HG03432 (cell line): Measurements from ENCODE around the gene CPED1.
"Not testable (repeated sequence)": the region's sequence is repeated elsewhere in the genome, so short reads cannot be mapped to it uniquely, and the experiment has no call there.

Experiments used
- ATAC-seq: cut with Tn5 transposase; IDR thresholded peaks from one replicate; pipeline ENCODE4 v1.9.1; 2021; ENCODE audit warnings: mild to moderate bottlenecking, moderate library complexity; ENCODE audit not compliant: unreplicated experiment

Gene CPED1

GRCh38 chr7:120979765-120980499 is 8.6 kb upstream of the CPED1 start:
- no peak for ATAC-seq

GRCh38 chr7:120981117-120981516 is 7.4 kb upstream of the CPED1 start:
- ATAC-seq: no peak

- ATAC-seq: peak; percentile 63
Measured at GRCh38 chr7:120981888-120982615, 6.5 kb upstream of the CPED1 start.

GRCh38 chr7:120983592-120983991 is 4.9 kb upstream of the CPED1 start:
- ATAC-seq: not testable (repeated sequence)

- ATAC-seq: no peak
Measured at GRCh38 chr7:120984406-120984805, 4.1 kb upstream of the CPED1 start.

GRCh38 chr7:120985130-120985758 is 3.3 kb upstream of the CPED1 start:
- ATAC-seq: no peak

GRCh38 chr7:120985839-120986238 is 2.7 kb upstream of the CPED1 start:
- ATAC-seq: no peak

- ATAC-seq: no peak
Measured at GRCh38 chr7:120986650-120987049, 1.9 kb upstream of the CPED1 start.

- ATAC-seq: no peak
Measured at GRCh38 chr7:120987280-120987679, 1.2 kb upstream of the CPED1 start.

GRCh38 chr7:120987683-120988590 is 574 bp upstream of the CPED1 start:
- peak; percentile 88 for ATAC-seq

- no peak for ATAC-seq
Measured at GRCh38 chr7:120989257-120990220, 1.0 kb downstream of the CPED1 start.

- ATAC-seq: no peak
Measured at GRCh38 chr7:120990468-120991118, 2.1 kb downstream of the CPED1 start.

GRCh38 chr7:120991161-120991560 is 2.6 kb downstream of the CPED1 start:
- no peak for ATAC-seq

- ATAC-seq: no peak
Measured at GRCh38 chr7:120991581-120991980, 3.1 kb downstream of the CPED1 start.

GRCh38 chr7:120992272-120992964 is 3.9 kb downstream of the CPED1 start:
- no peak for ATAC-seq

GRCh38 chr7:120992965-120993494 is 4.5 kb downstream of the CPED1 start:
- ATAC-seq: no peak

- no peak for ATAC-seq
Measured at GRCh38 chr7:120993553-120994191, 5.2 kb downstream of the CPED1 start.
